ENCODE results near the gene ARHGEF19. TPM values are rescaled to one million over a fixed set of nuclear protein-coding genes. Genes with fewer than 3 reads are reported as not detected.
A peak's percentile ranks its signal among the peaks of the same experiment; 100 is the strongest.

ARHGEF19 gene
- total and polyA plus RNA-seq, 9 of the 15 experiments (the other 6 are each of a cell fraction or from before 2014, with no cell fraction given): 0.73 to 21.0 (median 5.2) TPM

- TF ChIP-seq TRIM28 (IDR thresholded peaks at IDR 0.05) (peak; percentile 72; the same call in 1 of the 2 replicates), CBX3 (IDR thresholded peaks at IDR 0.05; ENCODE audit: borderline replicate concordance in 1 of 2, low read length in 2 of 2) (no peak), NR2C2 (CRISPR knock-in tag; IDR thresholded peaks at IDR 0.05) (peak; percentile 61; the same call in 1 of the 2 replicates), NR2C2 (tag; IDR thresholded peaks at IDR 0.05) (peak; percentile 73), PPARD (CRISPR knock-in tag; IDR thresholded peaks at IDR 0.05) (no peak), ZNF239 (CRISPR knock-in tag; IDR thresholded peaks at IDR 0.05) (no peak), SRSF9 (IDR thresholded peaks at IDR 0.05; ENCODE audit: borderline replicate concordance, low read depth, low read length) (no peak), RAD51 (IDR thresholded peaks at IDR 0.05; ENCODE audit: borderline replicate concordance, low read depth) (no peak), SOX6 (IDR thresholded peaks at IDR 0.05) (no peak), HOXB6 (CRISPR knock-in tag; IDR thresholded peaks at IDR 0.05; ENCODE audit: borderline replicate concordance) (no peak), ZNF217 (CRISPR knock-in tag; IDR thresholded peaks at IDR 0.05) (no peak), ZNF324 (CRISPR knock-in tag; IDR thresholded peaks at IDR 0.05) (no peak), SIN3A (IDR thresholded peaks at IDR 0.05; ENCODE audit: borderline replicate concordance in 2 of 2, control insufficient read depth in 1 of 2, low read depth in 2 of 2, low read length in 2 of 2) (peak in 1 of 2 experiments; percentile 24; a peak in 1 of 4 replicates), CEBPG (CRISPR knock-in tag; IDR thresholded peaks at IDR 0.05) (no peak), CEBPG (tag; conservative IDR thresholded peaks at IDR 0.05 in 1 of 2, IDR thresholded peaks at IDR 0.05 in 1 of 2) (no peak; a peak in 1 of 4 replicates), FOXP1 (CRISPR knock-in tag; IDR thresholded peaks at IDR 0.05) (no peak; the same call in 1 of the 2 replicates), ZNF280A (IDR thresholded peaks at IDR 0.05; ENCODE audit: low read depth, partially characterized antibody) (no peak), ATF4 (CRISPR knock-in tag; IDR thresholded peaks at IDR 0.05) (peak; percentile 16; the same call in 1 of the 2 replicates), BCL6 (CRISPR knock-in tag; IDR thresholded peaks at IDR 0.05) (no peak), THRAP3 (IDR thresholded peaks at IDR 0.05; ENCODE audit: borderline replicate concordance) (no peak), TBL1XR1 (IDR thresholded peaks at IDR 0.05; ENCODE audit: low read length in 2 of 2) (peak in 1 of 2 experiments; percentile 48; a peak in 2 of 4 replicates), ZNF311 (CRISPR knock-in tag; IDR thresholded peaks at IDR 0.05) (no peak), RBM14 (IDR thresholded peaks at IDR 0.05; ENCODE audit: borderline replicate concordance, insufficient read depth, low read depth, low read length) (no peak), ASH1L (IDR thresholded peaks at IDR 0.05; ENCODE audit: borderline replicate concordance, low read depth, partially characterized antibody) (no peak)
Measured at GRCh38 chr1:16206547-16207317, 5.7 kb downstream of the ARHGEF19 start (continued).

Data from K562 (cell line).